Ishikawa (cell line): ENCODE results near the gene PER1.

Source experiments
- CEBPB ChIP-seq: IDR thresholded peaks from 2 replicates; pipeline ENCODE4 v1.6.1; 2012
- CREB1 ChIP-seq: IDR thresholded peaks from 2 replicates; pipeline ENCODE4 v1.6.1; 2012; ENCODE audit warnings: low read depth
- EGR1 ChIP-seq: IDR thresholded peaks from 2 replicates; pipeline ENCODE4 v1.6.1; 2012
- EP300 ChIP-seq: IDR thresholded peaks from 2 replicates; pipeline ENCODE4 v1.6.1; 2012; ENCODE audit warnings: borderline replicate concordance
- FOXM1 ChIP-seq: IDR thresholded peaks from 2 replicates; pipeline ENCODE4 v1.6.1; 2012; ENCODE audit warnings: low read depth, borderline replicate concordance
- MAX ChIP-seq: IDR thresholded peaks from 2 replicates; pipeline ENCODE4 v1.6.1; 2012
- NFIC ChIP-seq: IDR thresholded peaks from 2 replicates; pipeline ENCODE4 v1.6.1; 2012
- RAD21 ChIP-seq: IDR thresholded peaks from 2 replicates; pipeline ENCODE4 v1.6.1; 2012; ENCODE audit warnings: low read depth
- REST ChIP-seq: IDR thresholded peaks from 2 replicates; pipeline ENCODE4 v1.6.1; 2012; ENCODE audit warnings: low read depth, mild to moderate bottlenecking
- TAF1 ChIP-seq: IDR thresholded peaks from 2 replicates; pipeline ENCODE4 v1.6.1; 2012; ENCODE audit warnings: low read depth, mild to moderate bottlenecking
- TCF12 ChIP-seq: IDR thresholded peaks from 2 replicates; pipeline ENCODE4 v1.6.1; 2012; ENCODE audit warnings: low read depth
- TEAD4 ChIP-seq: IDR thresholded peaks from 2 replicates; pipeline ENCODE4 v1.6.1; 2012
- USF1 ChIP-seq: IDR thresholded peaks from 2 replicates; pipeline ENCODE4 v1.6.1; 2012
- YY1 ChIP-seq: IDR thresholded peaks from 2 replicates; pipeline ENCODE4 v1.6.1; 2012; ENCODE audit warnings: low read depth
- ZBTB7A ChIP-seq: IDR thresholded peaks from 2 replicates; pipeline ENCODE4 v1.6.1; 2012; ENCODE audit warnings: low read depth

Gene PER1

GRCh38 chr17:8131844-8132441 is 20.3 kb downstream of the PER1 start:
- TF ChIP-seq FOXM1 = no peak
- no peak for TF ChIP-seq MAX
- no peak for TF ChIP-seq RAD21
- no peak for TF ChIP-seq CEBPB
- no peak for TF ChIP-seq TCF12
- TF ChIP-seq YY1 = no peak
- no peak for TF ChIP-seq EP300
- TF ChIP-seq CREB1 = no peak
- TF ChIP-seq TEAD4 = no peak
- no peak for TF ChIP-seq TAF1
- TF ChIP-seq REST = no peak
- no peak for TF ChIP-seq USF1

- TF ChIP-seq YY1 (no peak), REST (no peak), CEBPB (no peak), TAF1 (no peak), EP300 (no peak), TCF12 (no peak), EGR1 (no peak), CREB1 (no peak), NFIC (no peak), FOXM1 (no peak), USF1 (no peak), RAD21 (no peak), ZBTB7A (no peak), TEAD4 (no peak)
Observed at GRCh38 chr17:8128125-8128784, 23.9 kb downstream of the PER1 start.

GRCh38 chr17:8126491-8127066 is 25.6 kb downstream of the PER1 start:
- no peak for TF ChIP-seq TAF1
- TF ChIP-seq RAD21 = no peak
- no peak for TF ChIP-seq TCF12
- no peak for TF ChIP-seq EGR1
- TF ChIP-seq REST = no peak

GRCh38 chr17:8125947-8126490 is 26.2 kb downstream of the PER1 start:
- TF ChIP-seq TAF1 (0 out of 2 replicates have a peak, but pooled peaks have one; percentile 13), TCF12 (no peak)
